IMR-90 (cell line): ENCODE results near the gene DACH1. TPM values are rescaled to one million over a fixed set of nuclear protein-coding genes. Genes with fewer than 3 reads are reported as not detected.

Experiments used
- ATAC-seq: fragments of 200-7000 bp; cut with Tn5 transposase; 2 replicates; pipeline ENCODE4 v1.9.1; 2020; ENCODE audit warnings: low read depth, mild to moderate bottlenecking, moderate library complexity
- BruUV-seq: library from RNA; stranded (reverse); fragments of 400-500 nt; replicated peaks from 2 replicates; lab custom pipeline; 2021; lab: Mats Ljungman, UMichigan
- CTCF ChIA-PET: fragments of 300-600 bp; formaldehyde crosslinking; extraction: SDS; loops from one replicate; lab custom pipeline; 2021; ENCODE audit warnings: antibody characterized with exemption; lab: Yijun Ruan, JAX
- POLR2A ChIA-PET: fragments of 300-600 bp; sonication (Branson Sonifier 250); formaldehyde crosslinking; loops from one replicate; lab custom pipeline; 2022; ENCODE audit warnings: antibody characterized with exemption; ENCODE audit not compliant: unreplicated experiment; lab: Charles Lee
- DNase-seq: peaks from one replicate; pipeline ENCODE4 v3.0.0; 2013
- H2AFZ ChIP-seq: replicated peaks from 2 replicates; pipeline ENCODE3; 2013; ENCODE audit warnings: low read length, mild to moderate bottlenecking; ENCODE audit not compliant: poor library complexity
- H2AK5ac ChIP-seq: 2 replicates; pipeline ENCODE4 v1.6.1; 2013; ENCODE audit warnings: low read depth, low read length, inconsistent platforms
- H2AK9ac ChIP-seq: replicated peaks from 2 replicates; pipeline ENCODE3; 2013; ENCODE audit warnings: mild to moderate bottlenecking, low read depth, low read length, moderate library complexity; ENCODE audit not compliant: poor library complexity
- H2BK120ac ChIP-seq: 2 replicates; pipeline ENCODE4 v1.6.1; 2013; ENCODE audit warnings: low read depth, low read length, inconsistent platforms
- H2BK15ac ChIP-seq: 3 replicates; pipeline ENCODE4 v1.6.1; 2013; ENCODE audit warnings: low read depth, low read length, inconsistent platforms
- H2BK20ac ChIP-seq: 2 replicates; pipeline ENCODE4 v1.6.1; 2013; ENCODE audit warnings: low read depth, mild to moderate bottlenecking, inconsistent platforms, low read length, moderate library complexity
- H2BK5ac ChIP-seq: 2 replicates; pipeline ENCODE4 v1.6.1; 2013; ENCODE audit warnings: mild to moderate bottlenecking, low read depth, low read length, inconsistent platforms; ENCODE audit not compliant: poor library complexity, severe bottlenecking
- H3K14ac ChIP-seq: replicated peaks from 2 replicates; pipeline ENCODE4 v1.6.1; 2013; ENCODE audit warnings: low read depth, low read length, inconsistent platforms
- H3K18ac ChIP-seq: 2 replicates; pipeline ENCODE4 v1.6.1; 2013; ENCODE audit warnings: low read depth, low read length, control low read depth
- H3K23ac ChIP-seq: 2 replicates; pipeline ENCODE4 v1.6.1; 2013; ENCODE audit warnings: low read depth, low read length, inconsistent platforms
- H3K27ac ChIP-seq: 2 replicates; pipeline ENCODE4 v1.5.1; 2013; ENCODE audit warnings: mild to moderate bottlenecking, control low read depth, low read length; ENCODE audit not compliant: insufficient read depth
- H3K27me3 ChIP-seq: 2 replicates; pipeline ENCODE4 v1.6.1; 2013; ENCODE audit warnings: low read length; ENCODE audit not compliant: control insufficient read depth, insufficient read depth
- H3K36me3 ChIP-seq: 2 replicates; pipeline ENCODE4 v1.6.1; 2013; ENCODE audit warnings: low read length, mixed read lengths; ENCODE audit not compliant: control insufficient read depth, insufficient read depth
- H3K4ac ChIP-seq: 2 replicates; pipeline ENCODE4 v1.6.1; 2013; ENCODE audit warnings: low read depth, low read length, inconsistent platforms
- H3K4me1 ChIP-seq: 2 replicates; pipeline ENCODE4 v1.6.1; 2013; ENCODE audit warnings: low read length, mixed read lengths; ENCODE audit not compliant: control insufficient read depth, insufficient read depth
- H3K4me2 ChIP-seq: 2 replicates; pipeline ENCODE4 v1.6.1; 2013; ENCODE audit warnings: low read depth, mild to moderate bottlenecking, control low read depth, low read length, moderate library complexity
- H3K4me3 ChIP-seq: 2 replicates; pipeline ENCODE4 v1.5.1; 2013; ENCODE audit warnings: low read depth, mild to moderate bottlenecking, control low read depth, low read length, moderate library complexity; ENCODE audit not compliant: insufficient read depth
- H3K56ac ChIP-seq: 2 replicates; pipeline ENCODE4 v1.6.1; 2013; ENCODE audit warnings: low read length, inconsistent platforms; ENCODE audit not compliant: insufficient read depth; ENCODE audit errors: extremely low read depth
- H3K79me1 ChIP-seq, 2 experiments: 2 replicates each; pipeline ENCODE4 v1.6.1; 2013; ENCODE audit warnings: low read length in 2 of 2, inconsistent platforms in 1 of 2, low read depth in 1 of 2
- H3K9ac ChIP-seq: 2 replicates; pipeline ENCODE4 v1.6.1; 2013; ENCODE audit warnings: low read depth, low read length, control low read depth
- H3K9me1 ChIP-seq: 2 replicates; pipeline ENCODE4 v1.6.1; 2013; ENCODE audit warnings: low read length, inconsistent platforms; ENCODE audit not compliant: insufficient read depth
- H3K9me3 ChIP-seq: 2 replicates; pipeline ENCODE4 v1.6.1; 2013; ENCODE audit warnings: low read length; ENCODE audit not compliant: control insufficient read depth, insufficient read depth
- H4K20me1 ChIP-seq: 2 replicates; pipeline ENCODE4 v1.6.1; 2013; ENCODE audit warnings: low read length, inconsistent platforms; ENCODE audit not compliant: insufficient read depth
- H4K5ac ChIP-seq: 2 replicates; pipeline ENCODE4 v1.6.1; 2013; ENCODE audit warnings: mild to moderate bottlenecking, low read depth, low read length, control low read depth
- H4K8ac ChIP-seq, 2 experiments: 2 replicates each; pipeline ENCODE4 v1.6.1; 2013; ENCODE audit warnings: low read depth in 2 of 2, low read length in 2 of 2, control low read depth in 1 of 2, inconsistent platforms in 1 of 2
- H4K91ac ChIP-seq: 2 replicates; pipeline ENCODE4 v1.6.1; 2013; ENCODE audit warnings: low read depth, low read length, inconsistent platforms; ENCODE audit not compliant: insufficient read depth
- CEBPB ChIP-seq: IDR thresholded peaks from 2 replicates; pipeline ENCODE4 v1.6.1; 2012; ENCODE audit warnings: low read depth, low read length, improper control_type of control experiment
- CHD1 ChIP-seq: IDR thresholded peaks from 2 replicates; pipeline ENCODE4 v1.6.1; 2012; ENCODE audit warnings: low read depth, low read length, improper control_type of control experiment
- ELK1 ChIP-seq: fragments of 150-350 bp; IDR thresholded peaks from 2 replicates; pipeline ENCODE4 v1.6.1; 2016; ENCODE audit warnings: low read depth, mild to moderate bottlenecking, low read length, moderate library complexity, borderline replicate concordance
- FOS ChIP-seq: fragments of 150-350 bp; IDR thresholded peaks from 2 replicates; pipeline ENCODE4 v1.6.1; 2016; ENCODE audit warnings: low read depth, low read length
- MAFK ChIP-seq: IDR thresholded peaks from 2 replicates; pipeline ENCODE4 v1.6.1; 2012; ENCODE audit warnings: low read depth, low read length, improper control_type of control experiment
- MAZ ChIP-seq: IDR thresholded peaks from 2 replicates; pipeline ENCODE4 v1.6.1; 2012; ENCODE audit warnings: low read depth, mild to moderate bottlenecking, low read length, improper control_type of control experiment, moderate library complexity, borderline replicate concordance
- MXI1 ChIP-seq: IDR thresholded peaks from 2 replicates; pipeline ENCODE4 v1.6.1; 2012; ENCODE audit warnings: low read depth, mild to moderate bottlenecking, low read length, moderate library complexity, borderline replicate concordance
- POLR2A ChIP-seq: IDR thresholded peaks from 2 replicates; pipeline ENCODE4 v1.6.1; 2012; ENCODE audit warnings: mild to moderate bottlenecking, low read depth, low read length
- RAD21 ChIP-seq: IDR thresholded peaks from 2 replicates; pipeline ENCODE4 v1.6.1; 2012; ENCODE audit warnings: low read length, improper control_type of control experiment
- RFX5 ChIP-seq: IDR thresholded peaks from 2 replicates; pipeline ENCODE4 v1.8.0; 2012; ENCODE audit warnings: low read depth, mild to moderate bottlenecking, low read length, moderate library complexity
- SMC3 ChIP-seq: fragments of 150-350 bp; IDR thresholded peaks from 2 replicates; pipeline ENCODE4 v1.6.1; 2016; ENCODE audit warnings: low read depth, mild to moderate bottlenecking, antibody characterized with exemption, low read length, moderate library complexity
- WGBS, 2 experiments: methylation state at CpG; one replicate each; pipeline versions ENCODE4 v1.1.5 to v1.1.7; 2013; ENCODE audit warnings: missing lambda C conversion rate in 2 of 2; ENCODE audit not compliant: insufficient read length in 1 of 2; ENCODE audit errors: extremely low coverage in 2 of 2; 5-methylcytosine and 5-hydroxymethylcytosine counted together
- dilution Hi-C: fragments of 300-500 bp; cut with HindIII; formaldehyde crosslinking; loops from one replicate; pipeline ENCODE4 v1.14.3; 2018; ENCODE audit warnings: low sequenced_read_pairs; ENCODE audit not compliant: unreplicated experiment
- in situ Hi-C: fragments of 300-500 bp; cut with MboI; formaldehyde crosslinking; loops from 3 replicates; pipeline ENCODE4 v1.14.3; 2019; ENCODE audit warnings: low sequenced_read_pairs, inconsistent platforms, mixed read lengths
- intact Hi-C: fragments of 100-400 bp; cut with micrococcal nuclease; formaldehyde crosslinking; loops from 2 replicates; pipeline ENCODE4 v1.10.0; 2022
- polyA plus RNA-seq, 3 experiments: library from polyadenylated mRNA; depleted of rRNA; stranded (reverse); fragments of >200 nt; gene quantifications; 2 replicates each; pipeline ENCODE4 v1.2.3, GENCODE V29; 2012; ENCODE audit warnings: low replicate concordance in 1 of 3
- total RNA-seq: library from RNA; depleted of rRNA; stranded (reverse); fragments of >200 nt; gene quantifications from 2 replicates; pipeline ENCODE4 v1.2.3, GENCODE V29; 2012

Gene DACH1
- total and polyA plus RNA-seq, 2 of the 4 experiments (the other 2 are of a cell fraction) = not detected

GRCh38 chr13:71752775-71753513 is 114.1 kb downstream of the DACH1 start:
- ATAC-seq (no peak), DNase-seq (no peak)
- Histone ChIP-seq H3K27me3 (no peaks in the 10 kb centered on the region), H2BK15ac (no peak overlapping the region), H2AK9ac (no peak overlapping the region), H3K4me2 (no peak overlapping the region), H3K79me1 (no peaks in the 10 kb centered on the region), H3K4ac (no peak overlapping the region), H3K9ac (no peak overlapping the region), H2AK5ac (no peak overlapping the region), H2AFZ (no peak overlapping the region), H3K9me3 (no peaks in the 10 kb centered on the region), H4K8ac (no peak overlapping the region), H3K27ac (no peak overlapping the region), H4K91ac (no peak overlapping the region), H3K4me1 (no peaks in the 10 kb centered on the region), H2BK120ac (no peak overlapping the region), H2BK5ac (no peak overlapping the region), H3K56ac (no peak overlapping the region), H3K4me3 (no peak overlapping the region), H3K9me1 (no peaks in the 10 kb centered on the region), H2BK20ac (no peak overlapping the region), H3K18ac (no peak overlapping the region), H4K20me1 (no peaks in the 10 kb centered on the region), H3K36me3 (no peaks in the 10 kb centered on the region), H3K14ac (no peak overlapping the region), H3K23ac (no peak overlapping the region), H4K5ac (no peak overlapping the region)
- in situ Hi-C loops = no loop called here
- no CpG with 5 or more reads among the region's 4 CpGs for WGBS, 2 experiments
- BruUV-seq = no TSS peak
- CTCF ChIA-PET = no interaction called here
- POLR2A ChIA-PET = no interaction called here
- intact Hi-C loops = loop anchor here (5.0 kb wide), 1 partner anchor 51 kb away; no protein-coding TSS in a partner anchor
- dilution Hi-C loops = no loop called here
- TF ChIP-seq RFX5 (no peak), ELK1 (no peak), FOS (no peak), MXI1 (no peak), CHD1 (no peak), RAD21 (no peak), MAFK (no peak), POLR2A (no peak), SMC3 (no peak), CEBPB (no peak), MAZ (no peak)
